ELF-1 (cell line): Measurements from ENCODE around the gene PCLAF.

Experiments
- DNase-seq: peaks from one replicate; pipeline ENCODE4 v3.0.0-alpha.2; 2016; ENCODE audit warnings: low read depth, low spot score

Gene PCLAF

GRCh38 chr15:64324165-64324877 is 56.9 kb downstream of the PCLAF start:
- no peak for DNase-seq

- no peak for DNase-seq
Observed at GRCh38 chr15:64315216-64315615, 66.0 kb downstream of the PCLAF start.

- no peak for DNase-seq
Observed at GRCh38 chr15:64314456-64314855, 66.8 kb downstream of the PCLAF start.
